Pancreas (tissue), 10 donors: ENCODE measurements around the gene HHAT. TPM values are rescaled to one million over a fixed set of nuclear protein-coding genes. Genes with fewer than 3 reads are reported as not detected.

ENCODE experiments used
- ATAC-seq, 4 donors: fragments of 200-7000 bp; cut with Tn5 transposase; one replicate each; pipeline versions ENCODE4 v1.8.0 to v1.9.1; 2020; ENCODE audit warnings: mild to moderate bottlenecking in 4 of 4, moderate library complexity in 4 of 4
- DNase-seq, 6 donors: peaks; one replicate each; pipeline ENCODE4 v3.0.0-alpha.2; 2020
- FAIRE-seq: peaks from 2 replicates; lab custom pipeline; 2012; peaks lifted over from hg19 to GRCh38; lab: Jason Lieb, UNC
- H3K27ac ChIP-seq, 4 donors: fragments of 200-600 bp; sonication (generic); 1 replicate in 3 of 4; 2 replicates in 1 of 4; pipeline versions ENCODE4 v1.5.0 to v1.8.0; 2020
- H3K27me3 ChIP-seq, 4 donors: fragments of 200-600 bp; one replicate each; pipeline ENCODE4 v1.8.0; 2021
- H3K36me3 ChIP-seq, 3 donors: fragments of 200-600 bp; sonication (generic) in 1 of 3; one replicate each; pipeline versions ENCODE4 v1.5.0 to v1.8.0; 2020 to 2021
- H3K4me1 ChIP-seq, 3 donors: fragments of 200-600 bp; one replicate each; pipeline ENCODE4 v1.8.0; 2021
- H3K4me3 ChIP-seq, 4 donors: fragments of 200-600 bp; sonication (generic) in 2 of 4; one replicate each; pipeline versions ENCODE4 v1.5.0 to v1.8.0; 2020 to 2021
- H3K9me3 ChIP-seq, 4 donors: fragments of 200-600 bp; one replicate each; pipeline ENCODE4 v1.8.0; 2021
- CTCF ChIP-seq, 4 donors: fragments of 200-600 bp; sonication (generic) in 3 of 4; IDR thresholded peaks; one replicate each; pipeline versions ENCODE4 v1.5.0 to v1.8.0; 2021; ENCODE audit warnings: antibody characterized with exemption in 4 of 4
- WGBS, 2 donors: extraction: QIAGEN DNeasy Blood & Tissue Kit; methylation state at CpG; one replicate each; pipeline ENCODE4 v1.1.7; 2013; 5-methylcytosine and 5-hydroxymethylcytosine counted together
- intact Hi-C, 3 donors: fragments of 100-400 bp; cut with DNase I; formaldehyde crosslinking; loops; one replicate each; pipeline versions ENCODE4 v1.11.1 to v1.14.2; 2022
- polyA plus RNA-seq, 2 donors: library from polyadenylated mRNA; stranded (reverse); fragments of 200-250 nt; gene quantifications; one replicate each; pipeline ENCODE4 v1.2.3, GENCODE V29; 2013
- total RNA-seq, 6 donors: library from RNA; stranded (reverse); fragmentation: NEBNext Ultra II Directional in 4 of 6; extraction: Animal tissue kit (Norgen Biotek cat#: 25700) in 4 of 6; gene quantifications; one replicate each; pipeline versions ENCODE4 v1.2.1 to v1.2.4, GENCODE V29; 2021 to 2023
- donor health status: healthy with polysubstance abuse.
- donor health status: DM: no; HTN: no; CAD: no; lungs with moderate emphysema.
- donor health status: DM: no; HTN: no; CAD: no.
- donor health status: control.
- donor health status: control.
- donor health status: Bipolar disorder and iron deficiency.
- donor health status: DM: yes; HTN: yes; CAD: no.
- donor health status: DM: no; HTN: no; CAD: no.
- donor health status: DM: no; HTN: no; CAD: no.
- donor health status: DM: yes; HTN: yes; CAD: no.

The HHAT gene
- total and polyA plus RNA-seq, 8 donors: 1.3 to 4.1 (median 2.4) TPM

GRCh38 chr1:210330279-210330866 lies 1.7 kb downstream of the HHAT start:
- H3K36me3 ChIP-seq: no peaks in the 10 kb centered on the region
- H3K9me3 ChIP-seq: no peaks in the 10 kb centered on the region
- ATAC-seq: no peak
- no peak for DNase-seq
- H3K27ac ChIP-seq: no peak overlapping the region
- intact Hi-C loops: no loop called here
- no peak for FAIRE-seq
- TF ChIP-seq CTCF (IDR thresholded peaks at IDR 0.05): no peak
- H3K27me3 ChIP-seq: no peaks in the 10 kb centered on the region
- 47 to 59% methylated on average over 7 of the region's 7 CpGs for WGBS, 2 donors
- H3K4me3 ChIP-seq: no peak overlapping the region
- peaks cover 0 to 3% (median 0%) of the 10 kb centered on the region in 3 donors for H3K4me1 ChIP-seq

DNA sequence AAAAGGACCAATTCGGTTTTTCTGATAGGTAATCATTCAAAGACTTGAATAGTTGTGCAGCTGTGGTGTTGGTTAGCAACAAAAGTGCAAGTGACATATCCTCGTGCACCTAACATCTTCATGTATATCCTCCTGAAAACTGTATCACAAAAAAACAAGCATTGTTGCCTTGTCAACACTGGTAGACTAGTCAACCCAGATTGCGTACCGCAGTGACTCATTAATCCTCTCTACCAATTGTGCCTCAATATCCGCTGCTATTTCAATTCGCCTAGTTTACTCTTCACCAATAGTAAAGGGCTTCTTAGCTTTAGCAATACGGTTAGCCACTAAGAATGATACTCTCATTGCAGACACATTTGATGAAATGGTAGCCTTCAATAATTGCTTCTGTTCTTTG lies 3.5 kb downstream of the HHAT start:
- no peaks in the 10 kb centered on the region for H3K9me3 ChIP-seq
- no peak overlapping the region for H3K4me3 ChIP-seq
- no peak overlapping the region for H3K27ac ChIP-seq
- whole genome bisulfite sequencing, 2 donors: 83 to 86% methylated on average over 7 of the region's 7 CpGs
- no peak for FAIRE-seq
- DNase-seq: no peak
- no peaks in the 10 kb centered on the region for H3K36me3 ChIP-seq
- TF ChIP-seq CTCF (IDR thresholded peaks at IDR 0.05): no peak
- intact Hi-C loops: no loop called here
- H3K4me1 ChIP-seq: peaks cover 0 to 3% (median 0%) of the 10 kb centered on the region in 3 donors
- no peaks in the 10 kb centered on the region for H3K27me3 ChIP-seq
- no peak for ATAC-seq

DNA sequence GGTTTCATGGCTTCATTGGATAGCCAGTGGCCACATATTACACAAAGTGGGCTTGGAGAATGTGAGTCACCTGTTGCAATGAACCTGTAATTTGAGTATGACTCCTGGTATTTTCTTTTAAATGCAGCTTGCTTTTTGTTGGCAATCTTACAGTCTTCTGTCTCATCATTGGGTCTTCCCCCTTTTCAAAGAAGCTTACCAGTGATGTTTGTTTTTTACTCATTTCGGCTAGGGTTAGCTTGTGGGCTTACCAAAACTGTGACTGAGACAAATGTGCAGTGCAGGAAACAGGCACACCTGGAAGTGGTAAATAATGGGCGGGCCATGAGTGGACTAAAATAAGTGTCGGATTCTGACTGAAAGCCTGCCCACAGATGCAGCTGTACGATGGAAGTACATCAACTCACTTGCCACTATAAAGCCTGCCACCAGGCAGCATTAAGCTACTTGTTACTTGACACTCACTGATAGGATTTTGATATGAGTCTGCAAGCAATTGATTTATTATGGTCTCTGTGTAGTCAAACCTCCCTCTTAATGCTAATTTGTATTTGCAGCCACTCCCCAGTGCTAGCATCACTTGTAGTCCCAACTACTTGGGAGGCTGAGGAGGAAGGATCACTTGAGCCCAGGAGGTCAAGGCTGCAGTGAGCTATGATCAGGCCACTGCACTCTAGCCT lies 4.2 kb downstream of the HHAT start:
- FAIRE-seq (no peak), ATAC-seq (no peak), DNase-seq (no peak)
- Histone ChIP-seq H3K27me3 (no peaks in the 10 kb centered on the region), H3K4me3 (no peak overlapping the region), H3K9me3 (no peaks in the 10 kb centered on the region), H3K27ac (no peak overlapping the region), H3K4me1 (peaks cover 0 to 3% (median 0%) of the 10 kb centered on the region in 3 donors), H3K36me3 (no peaks in the 10 kb centered on the region)
- TF ChIP-seq CTCF (IDR thresholded peaks at IDR 0.05): no peak
- 77 to 81% methylated on average over 4 of the region's 4 CpGs for WGBS, 2 donors
- intact Hi-C loops: no loop called here

DNA sequence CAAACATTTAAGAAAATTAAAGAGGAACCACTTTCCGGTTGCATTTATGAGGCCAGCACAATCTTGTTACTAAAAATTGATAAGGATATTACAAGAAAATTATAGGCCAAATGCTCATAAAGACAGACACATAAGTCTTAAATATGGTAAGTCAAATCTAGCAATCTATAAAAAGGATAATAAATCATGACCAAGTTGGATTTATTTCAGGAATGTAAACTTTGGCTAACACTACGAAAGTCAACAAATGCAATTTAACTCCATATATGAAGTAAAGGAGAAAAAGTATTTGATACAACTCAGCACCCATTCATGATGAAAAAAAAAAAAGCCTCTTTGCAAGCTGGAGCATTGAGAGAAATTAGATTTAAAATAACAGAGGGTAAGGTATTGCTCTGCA lies 6.3 kb downstream of the HHAT start:
- no peaks in the 10 kb centered on the region for H3K4me1 ChIP-seq
- no peak overlapping the region for H3K4me3 ChIP-seq
- H3K9me3 ChIP-seq: no peaks in the 10 kb centered on the region
- intact Hi-C loops: no loop called here
- FAIRE-seq: no peak
- DNase-seq: no peak
- no peaks in the 10 kb centered on the region for H3K27me3 ChIP-seq
- no peaks in the 10 kb centered on the region for H3K36me3 ChIP-seq
- no peak for ATAC-seq
- no peak overlapping the region for H3K27ac ChIP-seq
- no peak for TF ChIP-seq CTCF (IDR thresholded peaks at IDR 0.05)
- WGBS, 2 donors: 79 to 80% methylated on average over 2 of the region's 2 CpGs

GRCh38 chr1:210336362-210336761 lies 7.7 kb downstream of the HHAT start:
- DNase-seq (no peak), ATAC-seq (no peak), FAIRE-seq (no peak)
- no peak for TF ChIP-seq CTCF (IDR thresholded peaks at IDR 0.05)
- intact Hi-C loops: no loop called here
- Histone ChIP-seq H3K27me3 (no peaks in the 10 kb centered on the region), H3K4me3 (no peak overlapping the region), H3K4me1 (no peaks in the 10 kb centered on the region), H3K36me3 (no peaks in the 10 kb centered on the region), H3K27ac (no peak overlapping the region), H3K9me3 (no peaks in the 10 kb centered on the region)
- 88 to 94% methylated on average over 2 of the region's 2 CpGs for WGBS, 2 donors
